Activated CD4-positive, alpha-beta T cell treated with anti-CD3 and anti-CD28 coated beads, Interleukin-2, Interleukin-4, amounts not matched to agents 100 ng/mL and 50 ng/mL, durations not matched to agents 16 hours and 8 hours (primary cell): ENCODE results near the gene RECK.
"Not testable (repeated sequence)": the region's sequence is repeated elsewhere in the genome, so short reads cannot be mapped to it uniquely, and the experiment has no call there.

Experiments used
- DNase-seq: peaks from one replicate; pipeline ENCODE4 v3.0.0-alpha.2; 2020; ENCODE audit warnings: low spot score

The RECK gene

DNA sequence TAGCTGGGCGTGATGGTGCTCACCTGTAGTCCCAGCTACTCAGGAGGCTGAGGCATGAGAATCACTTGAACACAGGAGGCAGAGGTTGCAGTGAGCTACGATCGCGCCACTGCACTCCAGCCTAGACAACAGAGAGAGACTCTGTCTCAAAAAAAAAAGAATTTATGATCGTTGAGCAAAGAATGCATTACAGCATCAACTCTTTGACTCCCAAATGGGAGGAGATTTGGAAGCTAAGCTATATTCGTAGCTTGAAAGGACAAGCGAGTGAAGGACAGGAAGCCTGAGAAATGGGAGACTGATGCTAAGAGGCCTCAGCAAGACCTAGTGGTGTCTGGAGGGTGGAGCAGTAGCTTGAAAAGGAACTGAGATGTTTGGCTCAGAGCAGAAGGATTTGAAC lies 122.2 kb downstream of the RECK start:
- DNase-seq, result no peak

DNA sequence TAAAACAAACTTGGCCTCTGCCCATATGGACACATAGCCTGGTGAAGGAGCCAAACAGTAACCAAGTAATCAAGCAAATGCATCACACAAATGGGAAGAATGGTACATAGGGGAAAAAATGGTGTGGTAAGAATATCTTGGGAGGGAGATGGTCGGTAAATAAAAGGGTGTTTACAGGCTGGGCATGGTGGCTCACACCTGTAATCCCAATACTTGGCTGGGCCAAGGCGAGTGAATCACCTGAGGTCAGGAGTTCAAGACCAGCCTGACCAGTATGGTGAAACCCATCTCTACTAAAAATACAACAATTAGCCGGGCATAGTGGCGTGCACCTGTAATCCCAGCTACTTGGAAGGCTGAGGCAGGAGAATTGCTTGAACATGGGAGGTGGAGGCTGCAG lies 122.8 kb downstream of the RECK start:
- DNase-seq, result not testable (repeated sequence)

DNA sequence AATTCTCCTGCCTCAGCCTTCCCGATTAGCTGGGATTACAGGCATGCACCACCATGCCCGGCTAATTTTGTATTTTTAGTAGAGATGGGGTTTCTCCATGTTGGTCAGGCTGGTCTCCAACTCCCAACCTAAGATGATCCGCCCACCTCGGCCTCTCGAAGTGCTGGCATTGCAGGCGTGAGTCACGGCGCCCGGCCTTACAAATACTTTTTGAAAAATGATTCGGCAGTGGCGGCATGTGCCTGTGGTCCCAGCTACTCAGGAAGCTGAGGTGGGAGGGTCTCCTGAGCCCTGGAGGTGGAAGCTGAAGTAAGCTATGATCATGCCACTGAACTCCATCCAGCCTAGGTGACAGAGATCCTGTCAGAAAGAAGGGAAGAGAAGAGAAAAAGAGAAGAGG lies 123.4 kb downstream of the RECK start:
- DNase-seq, result not testable (repeated sequence)

GRCh38 chr9:36161187-36161586 lies 124.5 kb downstream of the RECK start:
- DNase-seq, result no peak

DNA sequence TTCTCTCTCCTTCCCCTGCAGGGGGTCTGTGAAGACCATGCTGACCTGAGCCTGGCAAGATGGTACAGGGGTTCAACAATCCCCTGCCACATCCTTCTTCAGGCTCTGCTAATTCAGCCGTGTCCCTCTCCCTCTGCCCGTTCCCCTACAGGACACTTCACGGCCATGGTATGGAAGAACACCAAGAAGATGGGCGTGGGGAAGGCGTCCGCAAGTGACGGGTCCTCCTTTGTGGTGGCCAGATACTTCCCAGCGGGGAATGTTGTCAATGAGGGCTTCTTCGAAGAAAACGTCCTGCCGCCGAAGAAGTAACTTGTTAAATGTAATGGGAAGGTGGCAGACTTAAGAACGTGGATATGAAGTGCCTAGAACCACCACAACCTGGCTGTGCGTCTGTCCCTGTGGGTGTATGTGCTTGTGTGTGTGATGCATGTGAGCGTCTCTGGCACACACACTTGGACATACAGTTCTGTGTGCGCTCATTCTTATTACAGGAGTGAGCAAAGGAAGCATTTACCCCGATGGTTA lies 125.6 kb downstream of the RECK start:
- no peak for DNase-seq

DNA sequence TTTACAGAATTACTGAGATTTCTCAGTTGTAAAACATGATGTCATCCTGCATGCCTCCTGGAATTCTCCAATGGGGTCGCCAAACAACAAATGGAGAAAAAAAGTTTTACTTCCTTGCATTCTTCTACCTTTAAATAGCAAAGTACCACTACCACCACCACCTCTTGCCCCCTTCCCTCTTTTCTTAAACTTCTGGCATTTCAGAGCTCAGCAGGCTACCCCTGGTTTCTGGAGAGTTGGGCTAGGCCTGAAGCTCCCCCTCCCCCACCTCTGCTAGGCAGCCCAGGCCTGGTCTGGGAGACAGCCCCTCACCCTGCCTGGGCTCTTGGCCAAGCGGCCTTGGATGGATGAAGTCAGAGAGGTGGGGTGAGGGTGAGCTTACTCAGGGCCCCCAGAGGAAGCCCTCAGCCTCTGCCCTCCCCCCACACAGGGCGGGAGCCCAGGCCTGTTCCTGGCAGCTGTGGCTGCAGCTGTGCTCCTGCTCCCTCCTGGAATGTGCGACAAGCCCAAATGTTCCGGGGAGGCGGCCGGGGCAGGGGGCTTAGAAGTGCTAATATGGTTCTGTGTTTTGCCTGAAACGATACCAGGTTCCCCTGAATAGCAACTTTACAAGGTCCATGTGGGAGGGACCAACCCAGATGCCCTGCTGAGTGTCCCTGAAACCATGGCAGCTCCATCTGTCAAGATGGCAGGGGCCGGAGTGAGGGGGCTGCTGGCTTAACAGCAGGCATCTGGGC lies 126.5 kb downstream of the RECK start:
- DNase-seq, result no peak

- no peak for DNase-seq
These were observed 127.1 kb downstream of the RECK start for GRCh38 chr9:36163786-36164170.

- no peak for DNase-seq
These were observed 127.7 kb downstream of the RECK start for GRCh38 chr9:36164372-36164771.

DNA sequence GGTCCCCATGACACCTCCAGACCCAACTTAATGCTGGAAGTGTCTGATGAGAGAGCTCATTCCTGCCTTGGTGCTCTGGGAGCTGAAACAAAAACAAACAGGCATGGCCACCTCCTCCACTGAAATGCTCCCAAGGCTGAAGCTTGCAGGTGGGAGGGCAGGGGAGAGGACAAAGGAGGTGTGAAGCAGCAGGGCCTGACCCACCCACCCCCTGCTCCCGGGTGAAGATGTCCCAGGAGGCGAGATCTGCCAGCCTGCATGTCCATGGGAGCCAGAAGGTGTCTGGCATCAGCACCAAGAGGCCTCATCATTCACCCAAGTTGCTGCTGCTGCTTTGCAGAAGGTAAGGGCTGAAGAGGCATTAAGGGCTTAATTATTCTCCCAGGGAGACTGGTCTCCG lies 128.3 kb downstream of the RECK start:
- no peak for DNase-seq

GRCh38 chr9:36165826-36166167 lies 129.1 kb downstream of the RECK start:
- no peak for DNase-seq

- DNase-seq, result peak; percentile 84
These were observed 129.6 kb downstream of the RECK start for GRCh38 chr9:36166168-36166927.

- no peak for DNase-seq
These were observed 132.5 kb downstream of the RECK start, which contains the start of gene CCIN for GRCh38 chr9:36169166-36169565. CCIN (plus strand) TSS chr9:36169388; CDS start chr9:36169503, 115 bp downstream.

DNA sequence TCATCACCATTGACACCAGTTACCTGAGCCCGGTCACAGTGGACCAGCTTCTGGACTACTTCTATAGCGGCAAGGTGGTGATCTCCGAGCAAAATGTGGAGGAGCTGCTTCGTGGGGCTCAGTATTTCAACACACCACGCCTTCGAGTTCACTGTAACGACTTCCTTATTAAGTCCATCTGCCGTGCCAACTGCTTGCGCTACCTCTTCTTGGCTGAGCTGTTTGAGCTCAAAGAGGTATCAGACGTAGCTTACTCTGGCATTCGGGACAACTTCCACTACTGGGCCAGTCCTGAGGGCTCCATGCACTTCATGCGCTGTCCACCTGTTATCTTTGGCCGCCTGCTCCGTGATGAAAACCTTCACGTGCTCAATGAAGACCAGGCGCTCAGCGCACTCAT lies 133.0 kb downstream of the RECK start:
- DNase-seq, result no peak

DNA sequence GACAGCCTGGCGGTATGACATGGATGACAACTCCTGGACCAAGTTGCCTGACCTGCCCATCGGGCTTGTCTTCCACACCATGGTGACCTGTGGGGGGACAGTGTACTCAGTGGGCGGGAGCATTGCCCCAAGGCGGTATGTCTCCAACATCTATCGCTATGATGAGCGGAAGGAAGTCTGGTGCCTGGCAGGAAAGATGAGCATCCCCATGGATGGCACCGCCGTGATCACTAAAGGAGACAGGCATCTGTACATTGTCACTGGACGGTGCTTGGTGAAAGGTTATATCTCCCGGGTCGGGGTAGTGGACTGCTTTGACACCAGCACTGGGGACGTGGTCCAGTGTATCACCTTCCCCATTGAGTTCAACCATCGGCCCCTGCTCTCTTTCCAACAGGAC lies 133.8 kb downstream of the RECK start:
- no peak for DNase-seq

DNA sequence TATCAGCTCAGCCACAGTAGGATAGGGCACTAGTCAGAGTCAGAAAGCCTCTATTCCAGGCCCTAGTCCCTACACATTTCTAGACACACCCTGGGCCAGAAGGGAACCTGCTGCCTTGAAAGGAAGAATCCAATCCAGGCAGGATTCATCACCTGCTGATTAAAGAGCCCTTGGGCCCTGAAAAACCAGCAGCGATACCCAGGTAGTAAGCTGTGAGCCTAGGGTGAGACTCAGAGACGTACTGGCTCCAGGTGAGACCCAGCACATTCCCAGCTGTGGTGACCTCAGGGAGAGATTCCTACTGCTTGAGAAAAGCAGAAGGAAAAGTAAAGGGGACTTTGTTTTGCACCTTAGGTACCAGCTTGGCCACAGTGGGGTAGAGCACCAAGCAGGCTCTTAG lies 137.1 kb downstream of the RECK start:
- DNase-seq, result no peak
